MM.1S (cell line): ENCODE measurements around the gene MEP1A.

Experiments used
- DNase-seq: peaks from one replicate; pipeline ENCODE4 v3.0.0-alpha.2; 2015
- H2AFZ ChIP-seq: fragments of 300-600 bp; sonication (generic); 2 replicates; pipeline ENCODE4 v1.6.0; 2016; ENCODE audit warnings: antibody characterized with exemption, low read length
- H3F3A ChIP-seq: fragments of 300-600 bp; sonication (generic); 2 replicates; pipeline ENCODE4 v1.6.1; 2016; ENCODE audit warnings: mild to moderate bottlenecking, antibody characterized with exemption, low read length, moderate library complexity, mixed read lengths; ENCODE audit not compliant: insufficient read depth
- H3K27ac ChIP-seq: fragments of 300-600 bp; sonication (generic); 2 replicates; pipeline ENCODE4 v1.5.1; 2016; ENCODE audit warnings: mild to moderate bottlenecking, low read length
- H3K27me3 ChIP-seq: fragments of 300-600 bp; sonication (generic); replicated peaks from 2 replicates; pipeline ENCODE4 v1.6.0; 2016; ENCODE audit warnings: low read length; ENCODE audit not compliant: insufficient read depth
- H3K36me3 ChIP-seq: fragments of 300-600 bp; sonication (generic); replicated peaks from 2 replicates; pipeline ENCODE4 v1.6.1; 2016; ENCODE audit warnings: mild to moderate bottlenecking, low read length, mixed read lengths; ENCODE audit not compliant: insufficient read depth
- H3K4me1 ChIP-seq: fragments of 300-600 bp; sonication (generic); 2 replicates; pipeline ENCODE4 v1.6.1; 2016; ENCODE audit warnings: low read length, mixed read lengths
- H3K4me2 ChIP-seq: fragments of 300-600 bp; sonication (generic); 2 replicates; pipeline ENCODE4 v1.6.0; 2016; ENCODE audit warnings: low read depth, low read length
- H3K4me3 ChIP-seq: fragments of 300-600 bp; sonication (generic); 2 replicates; pipeline ENCODE4 v1.5.1; 2016; ENCODE audit warnings: low read length, mixed read lengths
- H3K79me2 ChIP-seq: fragments of 300-600 bp; sonication (generic); 2 replicates; pipeline ENCODE4 v1.6.1; 2016; ENCODE audit warnings: mixed run types, low read length, mixed read lengths
- H3K9ac ChIP-seq: fragments of 300-600 bp; sonication (generic); 2 replicates; pipeline ENCODE4 v1.6.1; 2016; ENCODE audit warnings: low read length, mixed read lengths
- H3K9me2 ChIP-seq: fragments of 300-600 bp; sonication (generic); replicated peaks from 2 replicates; pipeline ENCODE4 v1.6.1; 2016; ENCODE audit warnings: mild to moderate bottlenecking, low read length, mixed read lengths; ENCODE audit not compliant: insufficient read depth
- H3K9me3 ChIP-seq: fragments of 300-600 bp; sonication (generic); replicated peaks from 2 replicates; pipeline ENCODE4 v1.6.1; 2016; ENCODE audit warnings: mild to moderate bottlenecking, low read length, mixed read lengths; ENCODE audit not compliant: insufficient read depth
- H4K20me1 ChIP-seq: fragments of 300-600 bp; sonication (generic); 2 replicates; pipeline ENCODE4 v1.6.1; 2016; ENCODE audit warnings: mild to moderate bottlenecking, low read length, moderate library complexity, mixed read lengths; ENCODE audit not compliant: insufficient read depth
- CTCF ChIP-seq: fragments of 300-600 bp; sonication (generic); IDR thresholded peaks from 2 replicates; pipeline ENCODE4 v1.5.1; 2016; ENCODE audit warnings: antibody characterized with exemption, low read length, mixed read lengths
- EZH2 ChIP-seq: fragments of 300-600 bp; sonication (generic); optimal IDR thresholded peaks from 2 replicates; pipeline ENCODE3; 2017; ENCODE audit warnings: low read depth, mild to moderate bottlenecking, antibody characterized with exemption, low read length, mixed read lengths
- EZH2phosphoT487 ChIP-seq: fragments of 300-600 bp; sonication (generic); IDR thresholded peaks from 2 replicates; pipeline ENCODE4 v1.6.1; 2018; ENCODE audit warnings: antibody characterized with exemption, low read length

Gene MEP1A

GRCh38 chr6:46789434-46790354, 3.5 kb upstream of the MEP1A start:
- Histone ChIP-seq H3K79me2 (no peaks in the 10 kb centered on the region), H4K20me1 (no peaks in the 10 kb centered on the region), H3K4me1 (no peaks in the 10 kb centered on the region), H3K36me3 (no peaks in the 10 kb centered on the region), H2AFZ (no peak overlapping the region), H3K9me2 (no peaks in the 10 kb centered on the region), H3K4me2 (no peak overlapping the region), H3K9me3 (no peaks in the 10 kb centered on the region), H3K9ac (no peak overlapping the region), H3K4me3 (no peak overlapping the region), H3F3A (no peaks in the 10 kb centered on the region), H3K27ac (no peak overlapping the region), H3K27me3 (no peaks in the 10 kb centered on the region)
- no peak for TF ChIP-seq CTCF
- no peak for TF ChIP-seq EZH2phosphoT487
- no peak for TF ChIP-seq EZH2
- no peak for DNase-seq

GRCh38 chr6:46790355-46790874, 2.8 kb upstream of the MEP1A start:
- Histone ChIP-seq H3K79me2 (no peaks in the 10 kb centered on the region), H3K9ac (no peak overlapping the region), H3K9me2 (no peaks in the 10 kb centered on the region), H2AFZ (no peak overlapping the region), H3K36me3 (no peaks in the 10 kb centered on the region), H3F3A (no peaks in the 10 kb centered on the region), H3K4me2 (no peak overlapping the region), H3K27me3 (no peaks in the 10 kb centered on the region), H3K4me1 (no peaks in the 10 kb centered on the region), H3K9me3 (no peaks in the 10 kb centered on the region), H3K27ac (no peak overlapping the region), H4K20me1 (no peaks in the 10 kb centered on the region), H3K4me3 (no peak overlapping the region)
- no peak for DNase-seq
- TF ChIP-seq EZH2phosphoT487 (no peak), EZH2 (no peak), CTCF (no peak)

DNA sequence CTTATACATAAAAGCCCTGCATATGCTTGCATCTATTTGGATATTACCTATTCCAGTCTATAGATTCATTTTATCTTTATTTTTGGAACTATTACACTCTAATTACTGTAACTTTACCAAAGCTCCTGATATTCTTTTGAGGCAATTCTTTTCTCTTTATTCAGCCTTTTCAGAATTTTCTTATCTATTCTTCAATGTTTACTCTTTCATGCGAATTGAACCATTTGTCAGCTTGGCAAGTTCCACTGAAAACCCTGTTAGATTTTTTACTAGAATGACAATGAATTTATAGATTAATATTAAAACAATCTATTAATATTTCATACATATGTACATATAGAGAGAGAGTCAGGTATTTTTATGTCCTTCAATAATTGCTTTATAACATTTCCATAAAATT, 554 bp upstream of the MEP1A start:
- DNase-seq = no peak
- no peaks in the 10 kb centered on the region for H3K36me3 ChIP-seq
- H3K79me2 ChIP-seq = no peaks in the 10 kb centered on the region
- no peak overlapping the region for H3K27ac ChIP-seq
- H3K4me1 ChIP-seq = no peaks in the 10 kb centered on the region
- no peak overlapping the region for H3K4me3 ChIP-seq
- H3K9me3 ChIP-seq = no peaks in the 10 kb centered on the region
- no peak overlapping the region for H3K4me2 ChIP-seq
- H3K27me3 ChIP-seq = no peaks in the 10 kb centered on the region
- no peaks in the 10 kb centered on the region for H4K20me1 ChIP-seq
- no peaks in the 10 kb centered on the region for H3F3A ChIP-seq
- TF ChIP-seq EZH2phosphoT487 (no peak), EZH2 (no peak), CTCF (no peak)
- H2AFZ ChIP-seq = no peak overlapping the region
- no peaks in the 10 kb centered on the region for H3K9me2 ChIP-seq
- H3K9ac ChIP-seq = no peak overlapping the region
